Right atrium auricular region (tissue), 2 donors: ENCODE data around the gene RASAL3. TPM values are rescaled to one million over a fixed set of nuclear protein-coding genes. Genes with fewer than 3 reads are reported as not detected.
A peak's percentile ranks its signal among the peaks of the same experiment; 100 is the strongest.
"Not testable (repeated sequence)": the region's sequence is repeated elsewhere in the genome, so short reads cannot be mapped to it uniquely, and the experiment has no call there.

Experiments
- DNase-seq: peaks from one replicate; pipeline ENCODE4 v3.0.0-alpha.2; 2019; ENCODE audit warnings: low spot score
- H3K27ac ChIP-seq, 2 donors: fragments of 200-600 bp; sonication (generic); 1 replicate in 1 of 2; 2 replicates in 1 of 2; pipeline ENCODE4 v1.5.1; 2016 to 2019
- H3K27me3 ChIP-seq, 2 donors: fragments of 200-600 bp; sonication (generic); one replicate each; pipeline versions ENCODE4 v1.5.1 to v1.6.0; 2017 to 2019
- H3K36me3 ChIP-seq: fragments of 200-600 bp; sonication (generic); one replicate; pipeline ENCODE4 v1.5.1; 2016
- H3K4me1 ChIP-seq, 2 donors: fragments of 200-600 bp; sonication (generic); one replicate each; pipeline versions ENCODE4 v1.5.1 to v1.6.0; 2017 to 2019
- H3K4me3 ChIP-seq, 2 donors: fragments of 200-600 bp; sonication (generic); 1 replicate in 1 of 2; 2 replicates in 1 of 2; pipeline ENCODE4 v1.5.1; 2017 to 2019; ENCODE audit warnings: mild to moderate bottlenecking in 1 of 2, moderate library complexity in 1 of 2
- H3K9me3 ChIP-seq, 2 donors: fragments of 200-600 bp; sonication (generic); one replicate each; pipeline ENCODE4 v1.5.1; 2019
- total RNA-seq, 2 donors: library from RNA; depleted of rRNA; stranded (reverse); fragments of >200 nt; gene quantifications; one replicate each; pipeline ENCODE4 v1.1.0, GENCODE V29; 2016
- TF ChIP-seq, protein P1 (sequence below), 2 donors: fragments of 200-600 bp; sonication (generic); IDR thresholded peaks; one replicate each; pipeline ENCODE4 v1.5.1; 2019; ENCODE audit warnings: antibody characterized with exemption in 2 of 2

The RASAL3 gene
- total RNA-seq, 2 donors from 2014 or later = 0.48 to 1.7 TPM

GRCh38 chr19:15488489-15489226, 24.3 kb upstream of the RASAL3 start:
- DNase-seq = no peak
- no peaks in the 10 kb centered on the region for H3K9me3 ChIP-seq
- H3K27ac ChIP-seq = no peak overlapping the region
- no peaks in the 10 kb centered on the region for H3K36me3 ChIP-seq
- H3K4me1 ChIP-seq = no peaks in the 10 kb centered on the region
- H3K27me3 ChIP-seq = no peaks in the 10 kb centered on the region
- TF ChIP-seq, protein P1, sequence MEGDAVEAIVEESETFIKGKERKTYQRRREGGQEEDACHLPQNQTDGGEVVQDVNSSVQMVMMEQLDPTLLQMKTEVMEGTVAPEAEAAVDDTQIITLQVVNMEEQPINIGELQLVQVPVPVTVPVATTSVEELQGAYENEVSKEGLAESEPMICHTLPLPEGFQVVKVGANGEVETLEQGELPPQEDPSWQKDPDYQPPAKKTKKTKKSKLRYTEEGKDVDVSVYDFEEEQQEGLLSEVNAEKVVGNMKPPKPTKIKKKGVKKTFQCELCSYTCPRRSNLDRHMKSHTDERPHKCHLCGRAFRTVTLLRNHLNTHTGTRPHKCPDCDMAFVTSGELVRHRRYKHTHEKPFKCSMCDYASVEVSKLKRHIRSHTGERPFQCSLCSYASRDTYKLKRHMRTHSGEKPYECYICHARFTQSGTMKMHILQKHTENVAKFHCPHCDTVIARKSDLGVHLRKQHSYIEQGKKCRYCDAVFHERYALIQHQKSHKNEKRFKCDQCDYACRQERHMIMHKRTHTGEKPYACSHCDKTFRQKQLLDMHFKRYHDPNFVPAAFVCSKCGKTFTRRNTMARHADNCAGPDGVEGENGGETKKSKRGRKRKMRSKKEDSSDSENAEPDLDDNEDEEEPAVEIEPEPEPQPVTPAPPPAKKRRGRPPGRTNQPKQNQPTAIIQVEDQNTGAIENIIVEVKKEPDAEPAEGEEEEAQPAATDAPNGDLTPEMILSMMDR (IDR thresholded peaks at IDR 0.05) = no peak
- no peak overlapping the region for H3K4me3 ChIP-seq

DNA sequence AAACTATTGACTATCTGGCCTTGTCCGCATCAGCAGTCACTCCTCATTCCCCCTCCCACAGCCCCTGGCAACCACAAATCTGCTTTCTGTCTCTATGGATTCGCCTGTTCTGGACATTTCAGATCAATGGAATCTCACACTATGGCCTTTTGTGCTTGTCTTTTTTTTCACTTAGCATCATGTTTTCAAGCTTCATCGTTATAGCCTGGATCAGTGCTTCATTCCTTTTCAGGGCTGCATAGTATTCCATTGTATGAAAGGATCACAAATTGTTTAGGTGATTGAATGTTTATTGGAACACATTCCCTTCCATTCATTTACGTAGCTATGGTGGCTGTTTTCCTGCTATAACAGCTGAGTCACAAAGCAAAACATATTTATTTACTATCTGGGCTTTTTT, 22.7 kb upstream of the RASAL3 start:
- Histone ChIP-seq H3K9me3 (no peaks in the 10 kb centered on the region), H3K36me3 (no peaks in the 10 kb centered on the region), H3K4me3 (no peak overlapping the region), H3K27me3 (no peaks in the 10 kb centered on the region), H3K4me1 (no peaks in the 10 kb centered on the region), H3K27ac (no peak overlapping the region)
- TF ChIP-seq, protein P1 (IDR thresholded peaks at IDR 0.05) = no peak
- DNase-seq = no peak

GRCh38 chr19:15485768-15486167, 21.4 kb upstream of the RASAL3 start:
- not testable (repeated sequence) for H3K4me1 ChIP-seq, H3K27me3 ChIP-seq, DNase-seq, H3K27ac ChIP-seq, H3K9me3 ChIP-seq, H3K36me3 ChIP-seq, H3K4me3 ChIP-seq

DNA sequence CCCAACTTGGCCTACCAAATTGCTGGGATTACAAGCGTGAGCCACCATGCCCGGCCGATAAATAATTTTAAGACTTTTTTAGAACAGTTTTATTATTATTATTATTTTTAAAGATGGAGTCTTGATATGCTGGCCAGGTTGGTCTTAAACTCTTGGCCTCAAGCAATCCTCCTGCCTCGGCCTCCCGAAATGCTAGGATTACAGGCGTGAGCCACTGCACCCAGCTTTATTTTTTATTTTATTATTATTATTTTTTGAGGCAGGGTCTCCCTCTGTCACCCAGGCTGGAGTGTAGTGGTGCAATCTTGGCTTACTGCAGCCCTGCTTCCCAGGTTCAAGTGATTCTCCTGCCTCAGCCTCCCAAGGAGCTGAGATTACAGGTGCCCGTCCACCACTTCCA, 16.7 kb upstream of the RASAL3 start:
- H3K27me3 ChIP-seq, H3K36me3 ChIP-seq, H3K9me3 ChIP-seq, DNase-seq, H3K27ac ChIP-seq, H3K4me3 ChIP-seq, H3K4me1 ChIP-seq: not testable (repeated sequence)

DNA sequence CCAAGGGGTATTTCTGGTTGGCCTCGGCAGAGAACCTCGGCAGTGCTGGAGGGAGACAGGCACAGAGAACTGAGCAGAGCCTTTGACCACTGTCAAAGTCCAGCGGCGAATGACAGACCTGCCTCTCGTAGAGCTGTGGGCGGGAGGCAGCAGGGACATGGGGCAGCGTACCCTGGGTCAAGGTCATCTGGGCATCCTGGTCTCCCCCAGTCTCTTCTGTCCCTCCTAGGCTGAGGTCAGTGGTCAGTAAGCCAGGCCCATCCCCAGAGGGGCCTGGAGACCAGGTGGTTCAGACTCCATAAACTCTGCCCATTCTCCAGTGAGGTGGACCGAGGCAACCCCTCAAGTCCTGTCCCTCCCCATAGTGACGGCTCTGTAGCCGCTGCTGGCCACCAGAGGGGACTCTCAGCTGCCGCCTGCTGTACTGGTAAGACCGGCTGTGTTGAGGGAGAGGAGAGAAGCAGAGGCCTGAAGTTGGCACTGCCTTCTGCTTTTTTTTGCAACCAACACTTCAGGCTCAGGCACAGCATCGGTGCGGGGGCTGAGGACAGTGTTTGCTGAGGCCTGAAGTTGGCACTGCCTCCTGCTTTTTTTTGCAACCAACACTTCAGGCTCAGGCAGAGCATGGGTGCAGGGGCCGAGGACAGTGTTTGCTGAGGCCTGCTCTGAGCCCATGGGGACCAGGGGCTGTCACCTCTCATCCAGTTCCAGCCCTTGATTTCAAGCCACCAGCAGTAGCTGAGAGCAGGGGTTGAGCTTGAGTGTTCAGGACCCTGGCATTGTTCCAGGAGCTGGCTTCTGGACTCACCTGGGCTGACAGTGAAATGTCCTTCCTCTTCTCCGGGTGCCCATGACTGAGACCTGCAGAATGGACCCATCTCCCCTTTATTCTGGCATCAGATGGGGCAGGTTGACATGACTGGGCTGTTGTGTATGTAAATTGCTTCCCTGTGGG, 15.3 kb upstream of the RASAL3 start, which contains the start of gene PGLYRP2:
Gene PGLYRP2, minus strand, starts transcription at position 111 of the 955 bp plus-strand sequence. CDS start 130 bp downstream, outside the sequence.
- TF ChIP-seq, protein P1 (IDR thresholded peaks at IDR 0.05) = peak in 1 of 2 donors; percentile 46
- Histone ChIP-seq H3K27me3 (no peaks in the 10 kb centered on the region), H3K36me3 (no peaks in the 10 kb centered on the region), H3K4me1 (no peaks in the 10 kb centered on the region), H3K27ac (no peak within 1 kb of the TSS), H3K9me3 (no peaks in the 10 kb centered on the region), H3K4me3 (no peak within 1 kb of the TSS)
- DNase-seq = no peak

DNA sequence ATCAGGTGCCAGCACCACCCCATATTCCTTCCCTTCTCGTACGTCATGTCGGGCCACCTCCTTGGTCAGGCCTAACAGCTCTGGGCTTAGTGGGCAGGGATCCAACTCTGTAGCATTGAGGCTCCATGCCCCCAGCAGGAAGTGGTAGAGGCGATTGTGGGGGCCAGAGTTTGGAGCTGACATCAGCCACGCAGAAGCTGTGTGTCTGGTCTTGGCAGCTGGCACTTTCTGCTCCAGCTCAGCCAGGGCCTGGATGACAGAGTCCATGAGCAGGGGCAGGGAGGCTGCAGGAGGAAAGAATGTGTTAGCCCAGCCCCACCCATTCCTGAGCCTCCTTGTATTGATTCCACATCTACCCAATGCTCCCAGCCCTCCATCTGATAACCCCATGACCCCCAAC, 12.0 kb upstream of the RASAL3 start:
- Histone ChIP-seq H3K4me3 (no peak overlapping the region), H3K27ac (no peak overlapping the region), H3K4me1 (no peaks in the 10 kb centered on the region), H3K27me3 (no peaks in the 10 kb centered on the region), H3K9me3 (peaks cover 0 to 8% of the 10 kb centered on the region in 2 donors), H3K36me3 (no peaks in the 10 kb centered on the region)
- TF ChIP-seq, protein P1 (IDR thresholded peaks at IDR 0.05) = no peak
- DNase-seq = no peak
